ENCODE data around the gene GGTLC2. TPM values are rescaled to one million over a fixed set of nuclear protein-coding genes. Genes with fewer than 3 reads are reported as not detected.
"Not testable (repeated sequence)": the region's sequence is repeated elsewhere in the genome, so short reads cannot be mapped to it uniquely, and the experiment has no call there.

Gene GGTLC2
- total RNA-seq (10 to 100 TPM in 1 of 2 donors, 1 to 10 TPM in 1; 2.8 to 21.5 TPM), polyA plus RNA-seq (ENCODE audit: insufficient read depth, low read depth, low replicate concordance) (4.5 TPM)
- long read RNA-seq, donor 1: 0 reads
- long read RNA-seq, donor 2: 0 reads

GRCh38 chr22:22644314-22644713, at the start of gene GGTLC2:
GGTLC2 (plus strand) TSS chr22:22644614; CDS start chr22:22646346, 1,732 bp downstream.
- H3K36me3 ChIP-seq (ENCODE audit: low read depth, missing control alignments); DNase-seq; H3K27me3 ChIP-seq; H3K27ac ChIP-seq; H3K4me1 ChIP-seq; H3K9me3 ChIP-seq; intact Hi-C loops (cut with DNase I; ENCODE audit: low total_unique reads); H3K4me3 ChIP-seq: not testable (repeated sequence)
- 80% methylated on average over 1 of the region's 30 CpGs; no CpG with 5 or more reads in 1 of the 2 donors for WGBS, 2 donors

- H3K9me3 ChIP-seq: no peaks in the 10 kb centered on the region
- H3K36me3 ChIP-seq (ENCODE audit: low read depth, missing control alignments): no peaks in the 10 kb centered on the region
- intact Hi-C loops (cut with DNase I; ENCODE audit: low total_unique reads): no loop called here
- H3K27ac ChIP-seq: no peak overlapping the region
- DNase-seq: no peak
- H3K4me3 ChIP-seq: no peak overlapping the region
- H3K27me3 ChIP-seq: no peaks in the 10 kb centered on the region
- no peaks in the 10 kb centered on the region for H3K4me1 ChIP-seq
- TF ChIP-seq POLR2A (IDR thresholded peaks at IDR 0.05) (no peak), CTCF (IDR thresholded peaks at IDR 0.05) (no peak)
- WGBS, 2 donors: 69 to 82% methylated on average over 4 to 5 of the region's 5 CpGs
These were observed 49.2 kb upstream of the GGTLC2 start for GRCh38 chr22:22595001-22595835.

GRCh38 chr22:22598144-22598543, 46.3 kb upstream of the GGTLC2 start:
- Histone ChIP-seq H3K4me3 (no peak overlapping the region), H3K9me3 (no peaks in the 10 kb centered on the region), H3K4me1 (no peaks in the 10 kb centered on the region), H3K27me3 (no peaks in the 10 kb centered on the region), H3K36me3 (ENCODE audit: low read depth, missing control alignments) (no peaks in the 10 kb centered on the region), H3K27ac (no peak overlapping the region)
- no peak for DNase-seq
- TF ChIP-seq POLR2A (IDR thresholded peaks at IDR 0.05) (no peak), CTCF (IDR thresholded peaks at IDR 0.05) (no peak)
- intact Hi-C loops (cut with DNase I; ENCODE audit: low total_unique reads): no loop called here
- WGBS, 2 donors: 76 to 81% methylated on average over 5 of the region's 5 CpGs

GRCh38 chr22:22599248-22599647, 45.2 kb upstream of the GGTLC2 start:
- DNase-seq: no peak
- H3K4me3 ChIP-seq: no peak overlapping the region
- H3K9me3 ChIP-seq: no peaks in the 10 kb centered on the region
- 69 to 85% methylated on average over 3 of the region's 3 CpGs for WGBS, 2 donors
- H3K36me3 ChIP-seq (ENCODE audit: low read depth, missing control alignments): no peaks in the 10 kb centered on the region
- no peaks in the 10 kb centered on the region for H3K4me1 ChIP-seq
- no peak overlapping the region for H3K27ac ChIP-seq
- intact Hi-C loops (cut with DNase I; ENCODE audit: low total_unique reads): no loop called here
- H3K27me3 ChIP-seq: no peaks in the 10 kb centered on the region
- TF ChIP-seq POLR2A (IDR thresholded peaks at IDR 0.05) (no peak), CTCF (IDR thresholded peaks at IDR 0.05) (no peak)

- TF ChIP-seq POLR2A (IDR thresholded peaks at IDR 0.05): no peak
- TF ChIP-seq CTCF (IDR thresholded peaks at IDR 0.05): no peak
- no peak overlapping the region for H3K4me3 ChIP-seq
- no peaks in the 10 kb centered on the region for H3K4me1 ChIP-seq
- H3K27me3 ChIP-seq: no peaks in the 10 kb centered on the region
- H3K27ac ChIP-seq: no peak overlapping the region
- WGBS, 2 donors: 85 to 92% methylated on average over 6 of the region's 6 CpGs
- H3K9me3 ChIP-seq: no peaks in the 10 kb centered on the region
- H3K36me3 ChIP-seq (ENCODE audit: low read depth, missing control alignments): no peaks in the 10 kb centered on the region
- no peak for DNase-seq
- intact Hi-C loops (cut with DNase I; ENCODE audit: low total_unique reads): no loop called here
These were observed 43.7 kb upstream of the GGTLC2 start for GRCh38 chr22:22600531-22601261.
